NCI-H1105 (cell line): ENCODE data around the gene ARL5B.

Experiments used
- DNase-seq: peaks from one replicate; lab custom pipeline; 2025; lab: John Stamatoyannopoulos, UW

ARL5B gene

DNA sequence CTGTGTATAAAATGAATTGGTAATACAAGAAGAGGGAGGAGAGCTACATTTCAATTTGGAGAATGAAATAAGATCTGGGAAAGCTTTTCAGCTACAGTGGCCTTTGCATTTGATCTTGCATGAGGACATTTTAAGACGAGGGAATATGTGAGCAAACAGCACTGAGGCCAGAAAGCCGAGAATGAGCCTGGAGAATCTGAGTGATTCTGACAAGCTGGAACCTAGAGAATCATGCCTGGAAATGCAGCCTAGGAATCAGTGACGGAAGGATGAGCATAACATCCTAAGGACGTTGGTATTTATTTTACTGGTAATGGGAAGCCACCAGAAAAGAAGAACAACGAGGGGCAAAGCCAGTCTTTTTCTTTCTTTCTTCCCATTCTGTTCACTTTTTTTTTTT lies 44.3 kb downstream of the ARL5B start:
- DNase-seq = no peak

DNA sequence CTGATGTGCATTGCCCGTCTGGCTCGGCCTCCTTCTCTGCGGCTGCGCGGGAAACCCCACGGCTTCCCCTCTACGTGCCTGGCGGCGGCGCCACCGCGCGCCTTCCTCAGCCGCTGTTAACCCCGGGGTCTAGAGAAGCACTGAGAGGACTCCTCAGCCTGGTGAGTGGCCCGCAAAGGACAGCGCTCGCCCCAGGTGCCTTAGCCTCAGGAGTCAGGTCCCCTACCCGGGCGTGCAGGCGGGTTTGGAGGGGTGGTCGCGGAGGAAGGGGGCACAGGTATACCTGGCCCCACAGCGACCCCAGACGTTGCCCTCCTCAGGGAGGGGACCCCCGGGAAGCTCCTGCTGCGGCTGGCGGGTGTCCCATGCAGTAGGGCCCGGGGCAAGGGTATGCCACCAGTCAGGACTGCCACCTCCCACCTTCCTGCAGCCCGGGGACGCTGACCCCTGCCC lies 51.0 kb downstream of the ARL5B start:
- no peak for DNase-seq

DNA sequence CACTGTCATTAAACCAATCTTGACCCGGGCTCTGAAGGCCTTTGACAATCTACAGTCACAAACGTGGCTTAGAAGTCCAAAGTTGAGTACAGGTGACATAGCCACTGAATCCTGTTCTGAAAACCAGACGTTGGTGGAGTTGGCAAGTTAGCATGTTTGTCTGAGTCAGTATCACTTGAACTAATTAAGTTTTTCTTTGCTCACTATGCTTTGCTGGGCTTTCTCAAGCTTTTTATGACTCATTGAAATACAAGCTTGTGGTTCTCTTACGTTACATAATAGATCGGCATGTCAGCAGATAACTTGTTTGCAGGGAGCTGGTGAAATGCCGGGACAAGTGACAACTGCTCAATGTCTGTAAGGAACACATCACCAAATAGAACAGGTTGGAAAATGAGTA lies 53.8 kb downstream of the ARL5B start:
- DNase-seq = no peak

DNA sequence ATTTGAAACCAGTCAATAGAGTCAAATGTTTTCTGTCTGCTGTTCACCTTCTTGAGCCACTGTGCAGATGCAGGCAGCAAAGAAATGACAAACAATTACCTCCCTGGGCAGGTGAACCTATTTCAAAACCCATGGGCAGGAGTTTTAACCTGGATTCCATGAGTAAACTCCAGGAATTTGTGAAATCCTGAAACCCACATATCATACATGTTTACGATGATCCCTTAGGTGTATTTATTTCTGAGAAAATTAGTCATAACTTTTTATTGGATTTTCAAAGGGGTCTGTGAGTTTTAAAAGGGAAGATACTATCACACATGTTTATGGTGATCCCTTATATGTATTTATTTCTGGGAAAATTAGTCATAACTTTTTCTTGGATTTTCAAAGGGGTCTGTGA lies 59.8 kb downstream of the ARL5B start:
- DNase-seq = no peak

DNA sequence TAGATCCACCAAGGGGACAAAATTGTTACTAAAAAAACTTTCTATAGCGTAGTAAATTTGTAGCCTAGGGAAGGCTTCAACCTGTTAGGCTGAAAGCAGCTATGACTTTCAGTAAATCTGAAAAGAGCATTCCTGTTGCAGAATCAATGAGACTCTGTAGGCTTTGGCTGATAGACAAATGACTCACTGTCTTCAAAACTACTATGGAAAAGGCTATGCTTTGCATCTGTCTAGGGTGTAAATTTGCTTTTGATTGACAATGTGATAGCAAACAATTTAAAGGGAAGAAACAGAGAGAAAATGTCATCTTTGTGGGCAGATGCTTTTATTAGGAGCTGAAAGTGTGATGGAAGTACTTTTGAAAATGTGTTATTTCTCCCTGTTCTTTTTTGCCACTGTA lies 60.6 kb downstream of the ARL5B start:
- no peak for DNase-seq

GRCh38 chr10:18721067-18721466 lies 61.8 kb downstream of the ARL5B start:
- no peak for DNase-seq

GRCh38 chr10:18723801-18724200 lies 64.6 kb downstream of the ARL5B start:
- no peak for DNase-seq
